Measurements from ENCODE around the gene CCP110. TPM values are rescaled to one million over a fixed set of nuclear protein-coding genes. Genes with fewer than 3 reads are reported as not detected.

CCP110 gene
- total RNA-seq, 2 donors from 2014 or later: 9.6 to 16.2 TPM

- Histone ChIP-seq H3K9me3 (no peaks in the 10 kb centered on the region), H3K27me3 (no peaks in the 10 kb centered on the region), H3K4me3 (no peak overlapping the region), H3K4me1 (no peaks in the 10 kb centered on the region), H3K27ac (no peak overlapping the region), H3K36me3 (replicated peaks in 1 of 2; ENCODE audit: insufficient read depth in 1 of 2, low read depth in 2 of 2) (peaks cover 0 to 6% of the 10 kb centered on the region in 2 donors)
- ATAC-seq (no peak), DNase-seq (no peak)
- WGBS, 2 donors: 87 to 90% methylated on average over 4 of the region's 4 CpGs
- intact Hi-C loops (cut with DNase I): no loop called here
- TF ChIP-seq CTCF (IDR thresholded peaks at IDR 0.05): no peak
- no peak for TF ChIP-seq POLR2A (IDR thresholded peaks at IDR 0.05)
Measured at GRCh38 chr16:19563377-19563776, 39.6 kb downstream of the CCP110 start.

DNA sequence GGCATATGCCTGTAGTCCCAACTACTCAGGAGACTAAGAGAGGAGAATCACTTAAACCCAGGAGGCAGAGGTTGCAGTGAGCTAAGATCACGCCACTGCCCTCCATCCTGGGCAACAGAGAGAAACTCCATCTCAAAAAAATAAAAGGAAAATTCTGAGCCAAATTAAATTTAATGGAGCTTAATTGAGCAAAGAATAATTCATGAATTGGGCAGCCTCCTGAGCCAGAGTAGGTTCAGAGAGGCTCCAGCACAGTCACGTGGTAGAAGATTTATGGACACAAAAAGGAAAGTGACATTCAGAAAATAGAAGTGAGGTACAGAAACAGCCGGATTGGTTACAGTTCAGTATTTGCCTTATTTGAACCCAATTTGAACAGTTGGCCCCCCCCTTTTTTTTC, 42.6 kb downstream of the CCP110 start:
- DNase-seq: no peak
- Histone ChIP-seq H3K36me3 (replicated peaks in 1 of 2; ENCODE audit: insufficient read depth in 1 of 2, low read depth in 2 of 2) (peaks cover 0 to 6% of the 10 kb centered on the region in 2 donors), H3K27me3 (no peaks in the 10 kb centered on the region), H3K4me3 (no peak overlapping the region), H3K4me1 (no peaks in the 10 kb centered on the region), H3K27ac (no peak overlapping the region), H3K9me3 (no peaks in the 10 kb centered on the region)
- intact Hi-C loops (cut with DNase I): no loop called here
- no peak for ATAC-seq
- no peak for TF ChIP-seq POLR2A (IDR thresholded peaks at IDR 0.05)
- no peak for TF ChIP-seq CTCF (IDR thresholded peaks at IDR 0.05)
- 90 to 92% methylated on average over 3 of the region's 3 CpGs for WGBS, 2 donors

GRCh38 chr16:19567560-19567959, 43.8 kb downstream of the CCP110 start:
- Histone ChIP-seq H3K36me3 (replicated peaks in 1 of 2; ENCODE audit: insufficient read depth in 1 of 2, low read depth in 2 of 2) (peaks cover 0 to 8% of the 10 kb centered on the region in 2 donors), H3K9me3 (no peaks in the 10 kb centered on the region), H3K4me3 (no peak overlapping the region), H3K27me3 (no peaks in the 10 kb centered on the region), H3K27ac (no peak overlapping the region), H3K4me1 (no peaks in the 10 kb centered on the region)
- TF ChIP-seq POLR2A (IDR thresholded peaks at IDR 0.05) (no peak), CTCF (IDR thresholded peaks at IDR 0.05) (no peak)
- DNase-seq (no peak), ATAC-seq (no peak)
- intact Hi-C loops (cut with DNase I): no loop called here
- WGBS, 2 donors: 85 to 86% methylated on average over 8 of the region's 8 CpGs

DNA sequence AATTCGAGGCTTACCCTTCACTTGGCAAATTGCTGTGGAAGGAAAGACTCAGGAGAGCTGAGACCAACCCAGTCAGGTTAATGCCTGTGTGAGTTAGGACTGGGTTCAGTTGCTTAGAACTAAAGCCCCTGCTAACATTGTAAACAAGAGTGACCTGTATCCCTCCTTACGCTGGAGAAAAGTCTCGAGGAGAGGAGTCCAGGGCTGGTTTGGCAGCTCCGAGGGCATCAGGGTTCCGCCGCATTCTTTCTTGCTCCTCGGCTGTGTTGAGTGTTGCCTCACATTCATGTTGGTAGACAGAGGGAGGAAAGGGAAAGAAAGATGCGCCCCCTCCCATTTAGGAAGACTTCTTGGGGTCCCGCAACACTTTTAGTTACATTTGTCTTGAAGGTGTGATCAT, 50.3 kb downstream of the CCP110 start:
- H3K9me3 ChIP-seq: no peaks in the 10 kb centered on the region
- H3K27me3 ChIP-seq: no peaks in the 10 kb centered on the region
- DNase-seq: no peak
- H3K36me3 ChIP-seq (replicated peaks in 1 of 2; ENCODE audit: insufficient read depth in 1 of 2, low read depth in 2 of 2): peaks cover 0 to 22% of the 10 kb centered on the region in 2 donors
- intact Hi-C loops (cut with DNase I): no loop called here
- TF ChIP-seq CTCF (IDR thresholded peaks at IDR 0.05) (no peak), POLR2A (IDR thresholded peaks at IDR 0.05) (no peak)
- no peak overlapping the region for H3K4me3 ChIP-seq
- H3K27ac ChIP-seq: no peak overlapping the region
- no peak for ATAC-seq
- 91% methylated on average over 9 of the region's 9 CpGs for WGBS, 2 donors
- no peaks in the 10 kb centered on the region for H3K4me1 ChIP-seq

DNA sequence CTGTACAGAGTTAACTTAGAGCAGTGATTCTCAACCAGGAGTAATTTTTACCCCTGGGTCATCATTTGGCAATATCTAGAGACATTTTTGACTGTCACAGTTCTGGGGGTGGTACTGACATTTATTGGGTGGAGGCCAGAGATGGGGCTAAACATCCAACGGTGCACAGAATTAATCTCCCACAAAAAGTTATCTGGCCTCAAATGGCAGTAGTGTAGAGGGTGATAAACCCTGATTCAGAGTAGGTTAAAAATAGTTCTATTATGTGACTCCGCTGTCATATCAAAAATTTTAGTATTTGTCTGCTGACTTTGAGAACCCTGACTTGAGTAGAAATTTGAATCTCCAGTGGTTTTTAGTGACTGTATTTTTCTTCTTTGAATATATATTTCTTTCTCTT, 50.9 kb downstream of the CCP110 start:
- intact Hi-C loops (cut with DNase I): no loop called here
- Histone ChIP-seq H3K36me3 (replicated peaks in 1 of 2; ENCODE audit: insufficient read depth in 1 of 2, low read depth in 2 of 2) (peaks cover 0 to 22% of the 10 kb centered on the region in 2 donors), H3K27ac (no peak overlapping the region), H3K4me1 (no peaks in the 10 kb centered on the region), H3K9me3 (no peaks in the 10 kb centered on the region), H3K4me3 (no peak overlapping the region), H3K27me3 (no peaks in the 10 kb centered on the region)
- ATAC-seq: no peak
- no peak for TF ChIP-seq CTCF (IDR thresholded peaks at IDR 0.05)
- no peak for TF ChIP-seq POLR2A (IDR thresholded peaks at IDR 0.05)
- no peak for DNase-seq
- WGBS, 2 donors: 61 to 73% methylated on average over 2 of the region's 2 CpGs

All from body of pancreas (tissue), 4 donors.